GM23338 (cell line): ENCODE measurements around the gene DHRSX.

Experiments used
- CREB1 ChIP-seq: fragments of 250-450 bp; sonication (Bioruptor Pico); IDR thresholded peaks from 2 replicates; pipeline ENCODE4 v1.5.0; 2020; ENCODE audit warnings: low read depth, mild to moderate bottlenecking, moderate library complexity
- CTCF ChIP-seq, 2 experiments: fragments of 200-600 bp in 1 of 2; sonication (generic) in 1 of 2; conservative IDR thresholded peaks; 2 replicates each; pipeline versions ENCODE4 v1.5.1 to v1.6.1; 2016 to 2017; ENCODE audit warnings: antibody characterized with exemption in 2 of 2, low read depth in 2 of 2, mild to moderate bottlenecking in 2 of 2, moderate library complexity in 1 of 2
- ETS1 ChIP-seq: IDR thresholded peaks from 2 replicates; pipeline ENCODE4 v1.6.1; 2016; ENCODE audit warnings: antibody characterized with exemption
- EZH2 ChIP-seq: fragments of 200-600 bp; sonication (generic); IDR thresholded peaks from one replicate; pipeline ENCODE4 v1.8.0; 2017; ENCODE audit warnings: antibody characterized with exemption, mild to moderate bottlenecking, low read depth; ENCODE audit not compliant: unreplicated experiment
- EZH2phosphoT487 ChIP-seq: fragments of 200-600 bp; sonication (generic); IDR thresholded peaks from one replicate; pipeline ENCODE4 v1.8.1; 2018; ENCODE audit warnings: antibody characterized with exemption; ENCODE audit not compliant: unreplicated experiment
- JUNB ChIP-seq: IDR thresholded peaks from one replicate; pipeline ENCODE4 v1.6.1; 2016; ENCODE audit warnings: antibody characterized with exemption; ENCODE audit not compliant: unreplicated experiment
- NANOG ChIP-seq: IDR thresholded peaks from 2 replicates; pipeline ENCODE4 v1.6.1; 2016; ENCODE audit warnings: antibody characterized with exemption, borderline replicate concordance
- POLR2AphosphoS5 ChIP-seq: IDR thresholded peaks from 2 replicates; pipeline ENCODE4 v1.6.1; 2016; ENCODE audit warnings: antibody characterized with exemption, low read depth
- REST ChIP-seq: IDR thresholded peaks from one replicate; pipeline ENCODE4 v1.6.1; 2018; ENCODE audit warnings: antibody characterized with exemption; ENCODE audit not compliant: unreplicated experiment
- STAT1 ChIP-seq: IDR thresholded peaks from one replicate; pipeline ENCODE4 v1.6.1; 2016; ENCODE audit warnings: antibody characterized with exemption; ENCODE audit not compliant: unreplicated experiment
- ZNF114 ChIP-seq: fragments of 250-450 bp; sonication (Bioruptor Pico); IDR thresholded peaks from 2 replicates; pipeline ENCODE4 v1.5.0; 2020; ENCODE audit warnings: mild to moderate bottlenecking, moderate library complexity
- ZNF331 ChIP-seq: fragments of 250-450 bp; sonication (Bioruptor Pico); IDR thresholded peaks from 2 replicates; pipeline ENCODE4 v1.5.0; 2020; ENCODE audit warnings: low read depth, mild to moderate bottlenecking, moderate library complexity
- ZNF462 ChIP-seq: fragments of 250-450 bp; sonication (Bioruptor Pico); IDR thresholded peaks from 2 replicates; pipeline ENCODE4 v1.5.0; 2020; ENCODE audit warnings: mild to moderate bottlenecking, moderate library complexity

GRCh38 chrX:2536141-2536540 lies 35.4 kb upstream of the DHRSX start:
- TF ChIP-seq CTCF (conservative IDR thresholded peaks at IDR 0.05; ENCODE audit: low read depth in 2 of 2) (no peak), CREB1 (CRISPR knock-in tag) (no peak), EZH2 (no peak), EZH2phosphoT487 (no peak), POLR2AphosphoS5 (no peak), JUNB (no peak), ETS1 (no peak), REST (no peak), NANOG (no peak), STAT1 (no peak), ZNF114 (no peak), ZNF462 (CRISPR knock-in tag) (no peak), ZNF331 (CRISPR knock-in tag) (no peak)
